PC-9 (cell line): Measurements from ENCODE around the gene SGO2. TPM values are rescaled to one million over a fixed set of nuclear protein-coding genes. Genes with fewer than 3 reads are reported as not detected.

ENCODE experiments used
- BruUV-seq: library from RNA; stranded (reverse); fragments of 400-500 nt; replicated peaks from 2 replicates; lab custom pipeline; 2021; lab: Mats Ljungman, UMichigan
- CTCF ChIA-PET: fragments of 300-600 bp; sonication (Branson Sonifier 250); formaldehyde crosslinking; loops from one replicate; lab custom pipeline; 2022; ENCODE audit warnings: antibody characterized with exemption; lab: Charles Lee
- POLR2A ChIA-PET: fragments of 300-600 bp; sonication (Branson Sonifier 250); formaldehyde crosslinking; loops from one replicate; lab custom pipeline; 2022; ENCODE audit warnings: antibody characterized with exemption; ENCODE audit not compliant: unreplicated experiment; lab: Charles Lee
- DNase-seq, 2 experiments: peaks; one replicate each; pipeline versions ENCODE4 v3.0.0 to v3.0.0-alpha.2; 2015 to 2022; ENCODE audit warnings: mixed read lengths in 1 of 2
- H2AFZ ChIP-seq: fragments of 200-600 bp; sonication (generic); 2 replicates; pipeline ENCODE4 v1.8.1; 2017; ENCODE audit warnings: antibody characterized with exemption
- H3F3A ChIP-seq: fragments of 200-600 bp; sonication (generic); 2 replicates; pipeline ENCODE4 v1.8.1; 2017; ENCODE audit warnings: antibody characterized with exemption, mild to moderate bottlenecking, low read depth; ENCODE audit not compliant: insufficient read depth
- H3K27ac ChIP-seq: fragments of 200-600 bp; sonication (generic); 2 replicates; pipeline ENCODE4 v1.6.1; 2016; ENCODE audit warnings: mixed run types
- H3K27me3 ChIP-seq: fragments of 200-600 bp; sonication (generic); 2 replicates; pipeline ENCODE4 v1.6.1; 2016; ENCODE audit warnings: low read depth, mixed run types; ENCODE audit not compliant: insufficient read depth
- H3K36me3 ChIP-seq: fragments of 200-600 bp; sonication (generic); 2 replicates; pipeline ENCODE4 v1.6.1; 2016; ENCODE audit warnings: low read depth, mixed run types
- H3K4me1 ChIP-seq: fragments of 200-600 bp; sonication (generic); replicated peaks from 2 replicates; pipeline ENCODE4 v1.6.1; 2016; ENCODE audit warnings: mixed run types; ENCODE audit not compliant: insufficient read depth
- H3K4me2 ChIP-seq: fragments of 200-600 bp; sonication (generic); 2 replicates; pipeline ENCODE4 v1.6.1; 2017; ENCODE audit warnings: mixed run types
- H3K4me3 ChIP-seq: fragments of 200-600 bp; sonication (generic); 2 replicates; pipeline ENCODE4 v1.6.1; 2016; ENCODE audit warnings: mixed run types
- H3K79me2 ChIP-seq: fragments of 200-600 bp; sonication (generic); 2 replicates; pipeline ENCODE4 v1.6.1; 2017; ENCODE audit warnings: low read depth, mixed run types
- H3K9me2 ChIP-seq: fragments of 200-600 bp; sonication (generic); 2 replicates; pipeline ENCODE4 v1.8.1; 2017; ENCODE audit warnings: mild to moderate bottlenecking; ENCODE audit not compliant: insufficient read depth
- H3K9me3 ChIP-seq: fragments of 200-600 bp; sonication (generic); 2 replicates; pipeline ENCODE4 v1.8.1; 2016; ENCODE audit warnings: low read depth; ENCODE audit not compliant: insufficient read depth
- H4K20me1 ChIP-seq: fragments of 200-600 bp; sonication (generic); 2 replicates; pipeline ENCODE4 v1.8.1; 2017; ENCODE audit not compliant: insufficient read depth
- EZH2 ChIP-seq: fragments of 200-600 bp; sonication (generic); IDR thresholded peaks from 2 replicates; pipeline ENCODE4 v1.8.0; 2017; ENCODE audit warnings: antibody characterized with exemption, low read depth
- intact Hi-C: fragments of 100-400 bp; cut with micrococcal nuclease; formaldehyde crosslinking; loops from one replicate; pipeline ENCODE4 v1.10.0; 2022; ENCODE audit not compliant: unreplicated experiment
- total RNA-seq: library from RNA; stranded (reverse); gene quantifications from 2 replicates; pipeline ENCODE4 v1.2.3, GENCODE V29; 2021
- TF ChIP-seq, protein P1 (sequence below): fragments of 200-600 bp; sonication (generic); conservative IDR thresholded peaks from 2 replicates; pipeline ENCODE4 v1.6.1; 2017; ENCODE audit warnings: mixed run types, antibody characterized with exemption, mild to moderate bottlenecking, moderate library complexity

The SGO2 gene
- total RNA-seq, 1 experiment from 2014 or later = 25.0 TPM

DNA sequence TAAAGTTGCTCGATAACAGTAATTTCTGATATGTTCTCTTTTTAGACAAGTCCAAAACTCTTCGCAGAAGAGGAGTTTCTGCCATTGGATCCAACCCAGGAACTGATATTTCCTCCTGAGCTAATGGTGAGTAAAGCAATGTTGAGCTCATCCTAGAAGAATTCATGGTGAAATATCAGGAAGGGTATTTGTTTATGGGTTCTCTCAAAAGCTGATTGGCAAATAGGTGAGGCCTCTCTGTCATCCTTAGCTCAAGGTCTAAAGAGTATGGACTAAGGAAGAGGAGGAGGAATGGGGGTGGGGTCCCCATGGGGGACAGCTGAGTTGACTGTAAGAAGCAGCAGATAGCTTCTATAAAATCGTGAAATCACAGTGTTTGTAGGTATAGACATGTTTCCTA lies 78.0 kb downstream of the SGO2 start:
- Histone ChIP-seq H3K4me1 (peaks cover 64% of the 10 kb centered on the region), H3K9me2 (no peaks in the 10 kb centered on the region), H2AFZ (no peak overlapping the region), H3K36me3 (no peaks in the 10 kb centered on the region), H3K27me3 (no peaks in the 10 kb centered on the region), H3K9me3 (peaks cover 9% of the 10 kb centered on the region), H4K20me1 (no peaks in the 10 kb centered on the region), H3K4me2 (peak overlapping the region; percentile 37), H3K27ac (peak overlapping the region; percentile 68), H3K4me3 (no peak overlapping the region), H3K79me2 (no peaks in the 10 kb centered on the region), H3F3A (peaks cover 33% of the 10 kb centered on the region)
- BruUV-seq = no TSS peak
- TF ChIP-seq, protein P1, sequence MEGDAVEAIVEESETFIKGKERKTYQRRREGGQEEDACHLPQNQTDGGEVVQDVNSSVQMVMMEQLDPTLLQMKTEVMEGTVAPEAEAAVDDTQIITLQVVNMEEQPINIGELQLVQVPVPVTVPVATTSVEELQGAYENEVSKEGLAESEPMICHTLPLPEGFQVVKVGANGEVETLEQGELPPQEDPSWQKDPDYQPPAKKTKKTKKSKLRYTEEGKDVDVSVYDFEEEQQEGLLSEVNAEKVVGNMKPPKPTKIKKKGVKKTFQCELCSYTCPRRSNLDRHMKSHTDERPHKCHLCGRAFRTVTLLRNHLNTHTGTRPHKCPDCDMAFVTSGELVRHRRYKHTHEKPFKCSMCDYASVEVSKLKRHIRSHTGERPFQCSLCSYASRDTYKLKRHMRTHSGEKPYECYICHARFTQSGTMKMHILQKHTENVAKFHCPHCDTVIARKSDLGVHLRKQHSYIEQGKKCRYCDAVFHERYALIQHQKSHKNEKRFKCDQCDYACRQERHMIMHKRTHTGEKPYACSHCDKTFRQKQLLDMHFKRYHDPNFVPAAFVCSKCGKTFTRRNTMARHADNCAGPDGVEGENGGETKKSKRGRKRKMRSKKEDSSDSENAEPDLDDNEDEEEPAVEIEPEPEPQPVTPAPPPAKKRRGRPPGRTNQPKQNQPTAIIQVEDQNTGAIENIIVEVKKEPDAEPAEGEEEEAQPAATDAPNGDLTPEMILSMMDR = no peak
- no peak for TF ChIP-seq EZH2
- ChIA-PET CTCF (no interaction called here), POLR2A (interaction anchor here (0.6 kb wide), 1 partner anchor 409 kb away, joined by 11 read pairs; no protein-coding TSS in a partner anchor)
- intact Hi-C loops = no loop called here
- peak; percentile 26 to 91 for DNase-seq

DNA sequence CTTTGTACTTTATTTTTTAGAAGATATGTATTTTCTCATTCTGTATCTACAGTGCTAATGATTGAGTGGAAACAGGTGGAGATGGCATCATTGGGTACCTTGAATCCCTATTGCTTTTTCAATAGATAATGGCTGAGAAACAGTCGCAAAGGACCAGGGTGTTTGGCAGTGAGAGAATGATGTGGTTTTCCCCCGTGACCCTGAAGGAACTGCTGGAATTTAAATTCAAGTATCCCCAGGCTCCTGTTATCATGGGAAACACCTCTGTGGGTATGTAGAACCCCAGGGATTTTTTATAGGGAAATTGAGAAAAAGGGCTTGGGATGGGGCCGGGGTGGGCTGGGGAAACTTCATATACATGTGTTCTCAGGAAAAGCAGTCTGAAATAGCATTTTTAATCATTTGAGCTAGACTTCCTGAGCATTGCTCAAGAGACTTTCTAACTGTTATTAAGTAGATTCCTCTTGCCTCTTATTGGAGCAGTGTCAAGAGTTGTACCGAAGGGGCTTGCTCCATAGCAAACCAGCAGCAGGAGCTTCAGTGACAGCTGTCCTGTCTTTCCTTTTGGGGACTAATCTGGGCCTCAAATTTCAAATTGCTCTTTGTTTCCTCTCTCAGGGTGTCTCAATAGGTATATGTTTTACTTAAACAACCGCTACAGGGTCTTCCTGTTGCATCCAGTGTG lies 78.7 kb downstream of the SGO2 start:
- H3K4me3 ChIP-seq = no peak overlapping the region
- ChIA-PET POLR2A (no interaction called here), CTCF (no interaction called here)
- no peaks in the 10 kb centered on the region for H3K27me3 ChIP-seq
- no peaks in the 10 kb centered on the region for H3K79me2 ChIP-seq
- peaks cover 9% of the 10 kb centered on the region for H3K9me3 ChIP-seq
- peaks cover 33% of the 10 kb centered on the region for H3F3A ChIP-seq
- peak overlapping the region; percentile 37 for H3K4me2 ChIP-seq
- no peaks in the 10 kb centered on the region for H3K36me3 ChIP-seq
- no peaks in the 10 kb centered on the region for H4K20me1 ChIP-seq
- BruUV-seq = TSS peak; percentile 36
- H3K9me2 ChIP-seq = no peaks in the 10 kb centered on the region
- intact Hi-C loops = no loop called here
- H3K4me1 ChIP-seq = peaks cover 70% of the 10 kb centered on the region
- H3K27ac ChIP-seq = peak overlapping the region; percentile 68
- no peak for DNase-seq
- H2AFZ ChIP-seq = no peak overlapping the region
- TF ChIP-seq, protein P1 = no peak
- TF ChIP-seq EZH2 = no peak

DNA sequence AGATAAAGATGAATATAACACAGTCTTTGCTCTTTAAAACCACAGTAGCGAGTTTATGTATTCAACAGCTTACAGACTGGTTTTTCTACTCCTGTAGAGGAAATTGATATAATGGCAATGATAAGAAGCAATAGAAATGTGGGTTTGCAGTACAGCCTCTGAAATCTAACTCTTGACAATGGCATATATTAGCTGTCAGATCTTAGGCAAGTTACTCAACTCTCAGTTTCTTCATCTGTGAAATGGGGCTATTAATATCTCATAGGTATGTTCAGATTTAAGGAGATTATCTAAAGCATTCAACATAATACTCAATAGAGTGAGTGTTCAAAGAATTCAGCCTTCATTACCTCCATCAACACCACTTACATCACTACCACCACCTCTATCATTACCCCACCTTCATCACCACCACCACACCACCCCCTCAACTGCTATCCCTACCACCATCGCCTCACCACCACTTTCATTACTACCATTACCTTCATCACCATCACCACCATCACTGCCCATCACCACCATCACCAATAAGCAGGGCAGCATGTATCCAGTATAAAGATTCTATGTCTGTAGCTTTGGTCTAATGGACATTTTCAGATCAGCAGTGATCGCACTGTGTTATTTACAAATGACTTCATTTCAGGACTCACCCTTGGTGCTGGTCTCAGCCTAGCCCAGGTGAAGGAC lies 82.5 kb downstream of the SGO2 start:
- Histone ChIP-seq H2AFZ (no peak overlapping the region), H3K9me3 (peaks cover 13% of the 10 kb centered on the region; the same call in 1 of the 2 replicates), H3K4me2 (peak overlapping the region; percentile 69), H3K27ac (peak overlapping the region; percentile 70), H3K9me2 (no peaks in the 10 kb centered on the region), H3K36me3 (no peaks in the 10 kb centered on the region), H3K4me1 (peaks cover 36% of the 10 kb centered on the region), H4K20me1 (no peaks in the 10 kb centered on the region), H3K27me3 (no peaks in the 10 kb centered on the region), H3F3A (peaks cover 17% of the 10 kb centered on the region), H3K79me2 (no peaks in the 10 kb centered on the region), H3K4me3 (no peak overlapping the region; the same call in 1 of the 2 replicates)
- TF ChIP-seq EZH2 = no peak
- TF ChIP-seq, protein P1 = no peak
- ChIA-PET CTCF (no interaction called here), POLR2A (no interaction called here)
- intact Hi-C loops = loop anchor here (2.0 kb wide), 1 partner anchor 54 kb away; no protein-coding TSS in a partner anchor
- no TSS peak for BruUV-seq
- peak in 1 of 2 experiments; percentile 69 for DNase-seq
